Breast epithelium (tissue), 4 donors: ENCODE measurements around the gene NME3. TPM values are rescaled to one million over a fixed set of nuclear protein-coding genes. Genes with fewer than 3 reads are reported as not detected.

Experiments
- DNase-seq, 2 donors: peaks; one replicate each; pipeline ENCODE4 v3.0.0-alpha.2; 2019; ENCODE audit warnings: low spot score in 2 of 2
- H3K27ac ChIP-seq, 2 donors: fragments of 200-600 bp; sonication (generic) in 1 of 2; one replicate each; pipeline ENCODE4 v1.5.1; 2016 to 2019; ENCODE audit warnings: mild to moderate bottlenecking in 1 of 2
- H3K27me3 ChIP-seq, 2 donors: fragments of 200-600 bp; sonication (generic) in 1 of 2; one replicate each; pipeline versions ENCODE4 v1.5.1 to v1.6.0; 2017 to 2019; ENCODE audit warnings: control low read depth in 1 of 2, mild to moderate bottlenecking in 1 of 2
- H3K36me3 ChIP-seq: fragments of 200-600 bp; one replicate; pipeline ENCODE4 v1.5.1; 2019
- H3K4me1 ChIP-seq, 2 donors: fragments of 200-600 bp; sonication (generic); one replicate each; pipeline ENCODE4 v1.5.1; 2016 to 2019; ENCODE audit warnings: control low read depth in 1 of 2
- H3K4me3 ChIP-seq, 3 donors: fragments of 200-600 bp; sonication (generic); 1 replicate in 2 of 3; 2 replicates in 1 of 3; pipeline ENCODE4 v1.5.1; 2016 to 2019; ENCODE audit warnings: mild to moderate bottlenecking in 3 of 3, moderate library complexity in 2 of 3
- H3K9me3 ChIP-seq, 2 donors: fragments of 200-600 bp; sonication (generic) in 1 of 2; one replicate each; pipeline ENCODE4 v1.5.1; 2016 to 2019; ENCODE audit warnings: control low read depth in 1 of 2
- POLR2A ChIP-seq: fragments of 450-650 bp; IDR thresholded peaks from one replicate; pipeline ENCODE4 v1.6.1; 2016; ENCODE audit warnings: antibody characterized with exemption, mild to moderate bottlenecking, moderate library complexity
- POLR2AphosphoS5 ChIP-seq, 3 donors: sonication (generic); formaldehyde crosslinking; IDR thresholded peaks; one replicate each; pipeline ENCODE4 v1.6.1; 2017; ENCODE audit warnings: antibody characterized with exemption in 3 of 3
- intact Hi-C: fragments of 100-400 bp; cut with DNase I; formaldehyde crosslinking; loops from one replicate; pipeline ENCODE4 v1.15.1; 2023; ENCODE audit warnings: low total_unique reads
- total RNA-seq, 3 donors: library from RNA; depleted of rRNA; stranded (reverse); fragments of >200 nt; gene quantifications; one replicate each; pipeline ENCODE4 v1.1.0, GENCODE V29; 2016
- TF ChIP-seq, protein P1 (sequence below), 3 donors: fragments of 450-650 bp; IDR thresholded peaks; one replicate each; pipeline ENCODE4 v1.5.1; 2016 to 2017; ENCODE audit warnings: antibody characterized with exemption in 3 of 3, mild to moderate bottlenecking in 3 of 3, moderate library complexity in 3 of 3

Gene NME3
- total RNA-seq, 3 donors from 2014 or later, result 86.6 to 119 (median 115) TPM

DNA sequence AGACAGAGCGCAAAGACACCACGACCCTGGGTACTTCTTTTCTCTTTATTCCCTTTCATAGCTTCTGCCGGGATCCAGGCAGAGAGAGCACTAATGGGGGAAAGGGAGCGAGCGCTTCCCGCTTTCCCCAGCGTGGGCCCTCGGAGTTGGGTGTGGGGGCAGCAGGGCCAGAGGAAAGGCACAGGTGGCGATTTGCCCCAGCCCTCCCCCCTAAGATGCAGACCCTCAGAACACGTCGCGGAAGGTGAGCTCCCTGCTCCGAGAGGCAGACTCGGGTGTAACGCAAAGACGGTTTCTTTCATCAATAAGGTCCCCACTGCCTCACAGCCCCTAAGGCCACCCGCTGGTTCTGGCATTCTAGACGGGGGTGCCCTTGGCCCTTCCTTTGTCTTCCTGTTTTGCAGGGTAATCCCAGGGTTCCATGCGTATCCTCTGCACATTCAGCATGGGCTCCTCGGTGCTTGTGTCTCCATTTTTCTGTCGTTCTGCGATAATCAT is 570 bp upstream of the NME3 start:
- Histone ChIP-seq H3K27me3 (no peaks in the 10 kb centered on the region), H3K4me1 (peaks cover 16 to 25% of the 10 kb centered on the region in 2 donors), H3K9me3 (no peaks in the 10 kb centered on the region), H3K36me3 (peaks cover 5% of the 10 kb centered on the region), H3K4me3 (peak overlapping the region; percentile 91 to 97 (median 94)), H3K27ac (peak overlapping the region; percentile 51 to 69)
- no peak for DNase-seq
- TF ChIP-seq POLR2A (no peak), POLR2AphosphoS5 (IDR thresholded peaks at IDR 0.05) (no peak)
- TF ChIP-seq, protein P1, sequence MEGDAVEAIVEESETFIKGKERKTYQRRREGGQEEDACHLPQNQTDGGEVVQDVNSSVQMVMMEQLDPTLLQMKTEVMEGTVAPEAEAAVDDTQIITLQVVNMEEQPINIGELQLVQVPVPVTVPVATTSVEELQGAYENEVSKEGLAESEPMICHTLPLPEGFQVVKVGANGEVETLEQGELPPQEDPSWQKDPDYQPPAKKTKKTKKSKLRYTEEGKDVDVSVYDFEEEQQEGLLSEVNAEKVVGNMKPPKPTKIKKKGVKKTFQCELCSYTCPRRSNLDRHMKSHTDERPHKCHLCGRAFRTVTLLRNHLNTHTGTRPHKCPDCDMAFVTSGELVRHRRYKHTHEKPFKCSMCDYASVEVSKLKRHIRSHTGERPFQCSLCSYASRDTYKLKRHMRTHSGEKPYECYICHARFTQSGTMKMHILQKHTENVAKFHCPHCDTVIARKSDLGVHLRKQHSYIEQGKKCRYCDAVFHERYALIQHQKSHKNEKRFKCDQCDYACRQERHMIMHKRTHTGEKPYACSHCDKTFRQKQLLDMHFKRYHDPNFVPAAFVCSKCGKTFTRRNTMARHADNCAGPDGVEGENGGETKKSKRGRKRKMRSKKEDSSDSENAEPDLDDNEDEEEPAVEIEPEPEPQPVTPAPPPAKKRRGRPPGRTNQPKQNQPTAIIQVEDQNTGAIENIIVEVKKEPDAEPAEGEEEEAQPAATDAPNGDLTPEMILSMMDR (IDR thresholded peaks at IDR 0.05), result no peak
- intact Hi-C loops, result no loop called here

DNA sequence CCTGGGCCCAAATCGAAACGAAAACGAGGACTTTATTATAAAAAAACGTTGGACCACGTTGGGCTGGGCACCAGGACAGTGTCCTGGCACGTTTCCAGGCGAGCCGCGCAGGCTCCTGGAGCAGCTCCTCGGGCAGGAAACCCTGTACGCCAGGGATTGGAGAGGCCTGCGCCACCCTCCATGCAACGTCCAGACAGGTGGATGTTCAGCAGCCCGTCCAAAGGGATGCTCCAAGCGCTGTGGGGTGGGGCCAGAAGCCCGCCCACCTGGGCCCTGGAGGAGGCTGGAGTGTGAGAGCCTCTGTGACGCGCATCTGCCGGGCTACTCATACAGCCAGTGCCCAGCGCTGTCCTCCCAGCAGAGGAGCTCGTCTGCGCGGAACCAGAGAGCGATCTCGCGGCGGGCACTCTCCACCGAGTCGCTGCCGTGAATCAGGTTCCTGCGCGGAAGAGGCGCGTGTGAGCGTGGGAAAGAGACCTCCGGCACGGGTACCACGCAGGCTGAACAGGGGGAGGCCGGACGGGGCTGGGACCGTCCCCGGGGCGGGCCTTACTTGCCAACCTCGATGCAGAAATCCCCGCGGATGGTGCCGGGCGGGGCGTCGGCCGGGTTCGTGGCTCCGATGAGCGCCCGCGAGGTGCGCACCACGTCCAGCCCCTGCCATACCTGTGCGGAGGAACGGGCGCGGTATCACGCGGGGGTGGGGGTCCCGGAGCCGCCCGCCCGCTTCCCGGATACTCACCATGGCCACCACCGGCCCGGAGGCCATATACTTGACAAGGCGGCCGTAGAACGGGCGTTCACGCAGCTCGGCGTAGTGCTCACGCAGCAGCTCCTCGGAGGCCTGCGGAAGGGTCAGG is 785 bp downstream of the NME3 start:
- Histone ChIP-seq H3K9me3 (no peaks in the 10 kb centered on the region), H3K4me1 (peaks cover 16 to 25% of the 10 kb centered on the region in 2 donors), H3K27me3 (no peaks in the 10 kb centered on the region), H3K36me3 (no peaks in the 10 kb centered on the region), H3K27ac (peak overlapping the region; percentile 51 to 69), H3K4me3 (peak overlapping the region; percentile 91 to 97 (median 94))
- peak; percentile 56 to 67 for DNase-seq
- TF ChIP-seq, protein P1 (IDR thresholded peaks at IDR 0.05), result peak in 1 of 3 donors; percentile 8
- TF ChIP-seq POLR2AphosphoS5 (IDR thresholded peaks at IDR 0.05) (peak in 2 of 3 donors; percentile 35 to 41), POLR2A (no peak)
- intact Hi-C loops, result no loop called here

DNA sequence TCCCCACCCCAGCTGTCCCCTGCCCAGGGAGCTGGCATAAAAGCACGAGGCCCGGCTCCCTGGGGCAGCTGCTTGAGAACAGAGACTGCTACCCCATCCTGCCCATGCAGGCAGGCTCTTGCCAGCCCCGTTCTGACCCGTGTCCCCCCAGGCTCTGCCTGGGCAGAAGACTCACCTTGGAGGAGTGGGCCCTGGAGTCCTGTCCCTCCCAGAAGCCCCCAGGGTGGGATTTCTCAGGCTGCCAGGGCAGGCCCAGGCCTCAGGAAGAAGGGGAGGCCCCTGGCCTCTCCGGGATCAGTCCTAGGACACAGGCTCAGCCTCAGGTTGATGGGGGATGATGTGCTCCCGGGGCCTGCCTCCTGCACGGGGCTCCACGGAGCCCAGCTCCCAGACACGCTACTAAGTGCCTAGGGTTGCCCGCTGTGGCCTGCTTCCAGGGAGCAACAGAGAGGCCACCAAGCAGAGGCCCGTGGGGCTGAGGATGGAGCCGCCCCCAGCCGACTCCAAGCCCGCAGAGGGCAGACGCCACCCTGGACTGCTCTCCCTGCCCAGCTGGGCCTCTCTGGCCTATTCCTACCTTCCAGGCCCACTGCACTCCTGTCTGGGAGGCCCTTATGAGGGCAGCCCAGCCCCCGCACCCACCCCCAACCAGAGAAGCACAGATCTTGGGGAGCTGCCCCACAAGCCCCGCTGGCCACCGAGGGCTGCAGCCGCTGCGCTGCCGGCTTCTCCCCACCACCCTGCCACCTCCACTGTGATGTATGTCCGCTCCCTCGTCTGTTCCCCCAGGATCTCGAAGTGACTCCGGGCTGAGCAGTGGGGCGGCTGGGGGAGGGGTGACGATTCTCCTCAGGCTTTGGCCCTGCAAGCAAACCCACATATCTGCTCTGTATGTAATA is 1.7 kb downstream of the NME3 start:
- peak overlapping the region in 2 of 3 donors; percentile 91 to 94 for H3K4me3 ChIP-seq
- peaks cover 16 to 21% of the 10 kb centered on the region in 2 donors for H3K4me1 ChIP-seq
- no peaks in the 10 kb centered on the region for H3K9me3 ChIP-seq
- H3K27ac ChIP-seq, result peak overlapping the region; percentile 51 to 69
- no peak for DNase-seq
- no peak for TF ChIP-seq POLR2AphosphoS5 (IDR thresholded peaks at IDR 0.05)
- no peak for TF ChIP-seq POLR2A
- TF ChIP-seq, protein P1 (IDR thresholded peaks at IDR 0.05), result no peak
- peaks cover 5% of the 10 kb centered on the region for H3K36me3 ChIP-seq
- no peaks in the 10 kb centered on the region for H3K27me3 ChIP-seq
- intact Hi-C loops, result no loop called here

DNA sequence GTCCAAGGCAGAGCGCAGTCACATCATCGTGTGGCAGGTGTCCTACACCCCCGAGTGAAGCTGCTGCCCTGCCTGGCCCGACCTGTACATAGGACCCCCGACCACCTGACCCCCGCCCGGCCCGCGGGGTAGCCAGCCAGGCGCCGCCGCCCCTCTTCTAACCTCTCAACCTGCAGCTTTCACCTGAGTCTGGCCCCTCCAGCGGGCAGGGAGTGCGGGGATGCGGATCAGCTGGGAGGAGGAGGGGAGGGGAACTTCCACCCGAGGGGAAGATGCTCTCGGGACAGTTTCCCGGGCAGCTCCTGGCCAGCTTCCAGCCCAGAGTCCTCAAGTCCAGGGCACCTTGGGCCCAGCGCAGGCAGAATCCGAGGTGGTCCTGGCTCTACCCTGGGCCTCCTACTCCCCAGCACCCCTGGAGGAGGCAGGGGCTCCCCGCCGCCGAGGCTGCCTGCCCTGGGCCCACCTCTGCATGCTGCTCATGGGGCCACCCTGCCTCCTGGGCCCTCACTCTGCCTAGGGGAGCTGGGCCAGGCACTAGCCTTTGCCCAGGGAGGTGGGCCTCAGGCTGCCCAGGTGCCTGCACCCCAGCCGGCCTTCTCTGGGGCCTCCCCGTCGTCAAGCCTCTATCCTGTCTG is 2.5 kb downstream of the NME3 start:
- no peaks in the 10 kb centered on the region for H3K9me3 ChIP-seq
- DNase-seq, result no peak
- H3K27ac ChIP-seq, result peak overlapping the region in 1 of 2 donors; percentile 69
- no peaks in the 10 kb centered on the region for H3K27me3 ChIP-seq
- peaks cover 8 to 13% of the 10 kb centered on the region in 2 donors for H3K4me1 ChIP-seq
- H3K4me3 ChIP-seq, result no peak overlapping the region
- intact Hi-C loops, result no loop called here
- TF ChIP-seq POLR2A, result no peak
- TF ChIP-seq POLR2AphosphoS5 (IDR thresholded peaks at IDR 0.05), result no peak
- TF ChIP-seq, protein P1 (IDR thresholded peaks at IDR 0.05), result no peak
- H3K36me3 ChIP-seq, result peaks cover 5% of the 10 kb centered on the region
